ENCODE data around the gene NOX5.

DNA sequence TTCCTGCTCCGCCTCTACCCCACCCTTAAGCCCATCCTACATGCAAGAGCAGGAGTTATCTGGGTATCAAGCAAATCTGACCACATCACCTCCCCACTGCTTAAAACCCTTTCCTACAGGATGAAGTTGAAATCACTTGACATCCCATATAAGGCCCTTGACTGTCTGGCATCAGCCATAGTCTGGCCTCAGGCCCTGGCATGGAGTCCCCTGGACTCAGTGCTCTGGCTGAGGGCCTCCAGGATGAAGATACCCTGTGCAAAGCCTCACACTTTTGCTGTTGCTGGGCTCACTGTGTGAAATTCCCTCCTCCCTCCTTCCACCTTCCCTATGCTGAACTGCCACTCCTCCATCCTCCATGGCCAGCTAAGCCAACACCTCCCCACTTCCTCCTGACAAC lies 80.8 kb downstream of the NOX5 start:
- TF ChIP-seq, protein P1, sequence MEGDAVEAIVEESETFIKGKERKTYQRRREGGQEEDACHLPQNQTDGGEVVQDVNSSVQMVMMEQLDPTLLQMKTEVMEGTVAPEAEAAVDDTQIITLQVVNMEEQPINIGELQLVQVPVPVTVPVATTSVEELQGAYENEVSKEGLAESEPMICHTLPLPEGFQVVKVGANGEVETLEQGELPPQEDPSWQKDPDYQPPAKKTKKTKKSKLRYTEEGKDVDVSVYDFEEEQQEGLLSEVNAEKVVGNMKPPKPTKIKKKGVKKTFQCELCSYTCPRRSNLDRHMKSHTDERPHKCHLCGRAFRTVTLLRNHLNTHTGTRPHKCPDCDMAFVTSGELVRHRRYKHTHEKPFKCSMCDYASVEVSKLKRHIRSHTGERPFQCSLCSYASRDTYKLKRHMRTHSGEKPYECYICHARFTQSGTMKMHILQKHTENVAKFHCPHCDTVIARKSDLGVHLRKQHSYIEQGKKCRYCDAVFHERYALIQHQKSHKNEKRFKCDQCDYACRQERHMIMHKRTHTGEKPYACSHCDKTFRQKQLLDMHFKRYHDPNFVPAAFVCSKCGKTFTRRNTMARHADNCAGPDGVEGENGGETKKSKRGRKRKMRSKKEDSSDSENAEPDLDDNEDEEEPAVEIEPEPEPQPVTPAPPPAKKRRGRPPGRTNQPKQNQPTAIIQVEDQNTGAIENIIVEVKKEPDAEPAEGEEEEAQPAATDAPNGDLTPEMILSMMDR (IDR thresholded peaks at IDR 0.05; ENCODE audit: low read depth, low read length, missing input control), result no peak
- TF ChIP-seq RAD21 (IDR thresholded peaks at IDR 0.05), result no peak
- no peak for TF ChIP-seq YY1 (IDR thresholded peaks at IDR 0.05)
- TF ChIP-seq, protein P2, sequence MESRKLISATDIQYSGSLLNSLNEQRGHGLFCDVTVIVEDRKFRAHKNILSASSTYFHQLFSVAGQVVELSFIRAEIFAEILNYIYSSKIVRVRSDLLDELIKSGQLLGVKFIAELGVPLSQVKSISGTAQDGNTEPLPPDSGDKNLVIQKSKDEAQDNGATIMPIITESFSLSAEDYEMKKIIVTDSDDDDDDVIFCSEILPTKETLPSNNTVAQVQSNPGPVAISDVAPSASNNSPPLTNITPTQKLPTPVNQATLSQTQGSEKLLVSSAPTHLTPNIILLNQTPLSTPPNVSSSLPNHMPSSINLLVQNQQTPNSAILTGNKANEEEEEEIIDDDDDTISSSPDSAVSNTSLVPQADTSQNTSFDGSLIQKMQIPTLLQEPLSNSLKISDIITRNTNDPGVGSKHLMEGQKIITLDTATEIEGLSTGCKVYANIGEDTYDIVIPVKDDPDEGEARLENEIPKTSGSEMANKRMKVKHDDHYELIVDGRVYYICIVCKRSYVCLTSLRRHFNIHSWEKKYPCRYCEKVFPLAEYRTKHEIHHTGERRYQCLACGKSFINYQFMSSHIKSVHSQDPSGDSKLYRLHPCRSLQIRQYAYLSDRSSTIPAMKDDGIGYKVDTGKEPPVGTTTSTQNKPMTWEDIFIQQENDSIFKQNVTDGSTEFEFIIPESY (IDR thresholded peaks at IDR 0.05), result no peak
- TF ChIP-seq, protein P3, sequence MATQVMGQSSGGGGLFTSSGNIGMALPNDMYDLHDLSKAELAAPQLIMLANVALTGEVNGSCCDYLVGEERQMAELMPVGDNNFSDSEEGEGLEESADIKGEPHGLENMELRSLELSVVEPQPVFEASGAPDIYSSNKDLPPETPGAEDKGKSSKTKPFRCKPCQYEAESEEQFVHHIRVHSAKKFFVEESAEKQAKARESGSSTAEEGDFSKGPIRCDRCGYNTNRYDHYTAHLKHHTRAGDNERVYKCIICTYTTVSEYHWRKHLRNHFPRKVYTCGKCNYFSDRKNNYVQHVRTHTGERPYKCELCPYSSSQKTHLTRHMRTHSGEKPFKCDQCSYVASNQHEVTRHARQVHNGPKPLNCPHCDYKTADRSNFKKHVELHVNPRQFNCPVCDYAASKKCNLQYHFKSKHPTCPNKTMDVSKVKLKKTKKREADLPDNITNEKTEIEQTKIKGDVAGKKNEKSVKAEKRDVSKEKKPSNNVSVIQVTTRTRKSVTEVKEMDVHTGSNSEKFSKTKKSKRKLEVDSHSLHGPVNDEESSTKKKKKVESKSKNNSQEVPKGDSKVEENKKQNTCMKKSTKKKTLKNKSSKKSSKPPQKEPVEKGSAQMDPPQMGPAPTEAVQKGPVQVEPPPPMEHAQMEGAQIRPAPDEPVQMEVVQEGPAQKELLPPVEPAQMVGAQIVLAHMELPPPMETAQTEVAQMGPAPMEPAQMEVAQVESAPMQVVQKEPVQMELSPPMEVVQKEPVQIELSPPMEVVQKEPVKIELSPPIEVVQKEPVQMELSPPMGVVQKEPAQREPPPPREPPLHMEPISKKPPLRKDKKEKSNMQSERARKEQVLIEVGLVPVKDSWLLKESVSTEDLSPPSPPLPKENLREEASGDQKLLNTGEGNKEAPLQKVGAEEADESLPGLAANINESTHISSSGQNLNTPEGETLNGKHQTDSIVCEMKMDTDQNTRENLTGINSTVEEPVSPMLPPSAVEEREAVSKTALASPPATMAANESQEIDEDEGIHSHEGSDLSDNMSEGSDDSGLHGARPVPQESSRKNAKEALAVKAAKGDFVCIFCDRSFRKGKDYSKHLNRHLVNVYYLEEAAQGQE (IDR thresholded peaks at IDR 0.05), result no peak
- TF ChIP-seq GABPA (IDR thresholded peaks at IDR 0.05 in 1 of 2, conservative IDR thresholded peaks at IDR 0.05 in 1 of 2), result no peak
- TF ChIP-seq TAF1 (conservative IDR thresholded peaks at IDR 0.05), result no peak
- no peak for TF ChIP-seq SP1 (IDR thresholded peaks at IDR 0.05)

Measured in liver (tissue), 3 donors.